Heart right ventricle (tissue), 16 donors: ENCODE data around the gene PSPH. TPM values are rescaled to one million over a fixed set of nuclear protein-coding genes. Genes with fewer than 3 reads are reported as not detected.

Source experiments
- ATAC-seq, 8 donors: fragments of 200-7000 bp; cut with Tn5 transposase; one replicate each; pipeline ENCODE4 v1.9.1; 2020; ENCODE audit warnings: mild to moderate bottlenecking in 8 of 8, moderate library complexity in 8 of 8, moderate number of reproducible peaks in 1 of 8
- DNase-seq, 2 donors: peaks; one replicate each; pipeline ENCODE4 v3.0.0-alpha.2; 2020
- H3K27ac ChIP-seq, 10 donors: fragments of 200-600 bp; sonication (generic) in 2 of 10; one replicate each; pipeline versions ENCODE4 v1.5.0 to v1.8.0; 2020 to 2022; ENCODE audit warnings: mild to moderate bottlenecking in 3 of 10
- H3K27me3 ChIP-seq, 7 donors: fragments of 200-600 bp; one replicate each; pipeline ENCODE4 v1.8.0; 2021 to 2022; ENCODE audit warnings: mild to moderate bottlenecking in 2 of 7
- H3K36me3 ChIP-seq, 9 donors: fragments of 200-600 bp; sonication (generic) in 1 of 9; one replicate each; pipeline versions ENCODE4 v1.5.0 to v1.8.0; 2020 to 2022; ENCODE audit warnings: mild to moderate bottlenecking in 2 of 9
- H3K4me1 ChIP-seq, 9 donors: fragments of 200-600 bp; sonication (generic) in 1 of 9; one replicate each; pipeline versions ENCODE4 v1.5.0 to v1.8.0; 2020 to 2022; ENCODE audit warnings: mild to moderate bottlenecking in 4 of 9
- H3K4me3 ChIP-seq, 10 donors: fragments of 200-600 bp; sonication (generic) in 2 of 10; one replicate each; pipeline versions ENCODE4 v1.5.0 to v1.8.0; 2020 to 2022; ENCODE audit warnings: mild to moderate bottlenecking in 7 of 10, moderate library complexity in 2 of 10
- H3K9me3 ChIP-seq, 11 donors: fragments of 200-600 bp in 10 of 11; sonication (generic) in 2 of 11; one replicate each; pipeline versions ENCODE4 v1.5.0 to v1.8.0; 2013 to 2022; ENCODE audit warnings: mild to moderate bottlenecking in 2 of 11, control low read depth in 1 of 11, moderate library complexity in 1 of 11
- CTCF ChIP-seq, 9 donors: fragments of 200-600 bp; sonication (generic) in 2 of 9; IDR thresholded peaks; one replicate each; pipeline versions ENCODE4 v1.5.0 to v1.8.0; 2021 to 2022; ENCODE audit warnings: antibody characterized with exemption in 9 of 9, mild to moderate bottlenecking in 5 of 9, moderate library complexity in 1 of 9
- WGBS, 2 donors: extraction: QIAGEN DNeasy Blood & Tissue Kit; methylation state at CpG; one replicate each; pipeline ENCODE4 v1.1.7; 2013; ENCODE audit warnings: inconsistent platforms in 1 of 2; 5-methylcytosine and 5-hydroxymethylcytosine counted together
- intact Hi-C, 10 donors: fragments of 100-400 bp; cut with DNase I; formaldehyde crosslinking; loops; one replicate each; pipeline versions ENCODE4 v1.11.1 to v1.14.2; 2022
- polyA plus RNA-seq, 2 donors: library from polyadenylated mRNA; stranded (reverse); fragments of 200-250 nt; gene quantifications; one replicate each; pipeline ENCODE4 v1.2.3, GENCODE V29; 2013
- total RNA-seq, 10 donors: library from RNA; stranded (reverse); fragmentation: NEBNext Ultra II Directional in 3 of 10; extraction: Animal tissue kit (Norgen Biotek cat#: 25700) in 3 of 10; gene quantifications; one replicate each; pipeline versions ENCODE4 v1.2.1 to v1.2.4, GENCODE V29; 2021 to 2023
- donor health status: Arrhythmogenic right ventricular cardiomyopathy.
- donor health status: ischemic (EF 13 %, LVEDD 7.1; RV severe dilation, severe dysfunction).
- donor health status: healthy with polysubstance abuse.
- donor health status: DM: no; HTN: yes; CAD: no.
- donor health status: DM: no; HTN: no; CAD: no.
- donor health status: ischemic (EF 25% LVEDD 6.9; RV normal size, moderate dysfunction).
- donor health status: ischemic (EF 25% LVEDD 5.7; RV mildly dilated, moderate dysfunction).
- donor health status: healthy.
- donor health status: DM: yes; HTN: yes; CAD: no.
- donor health status: Ischemic cardiomyopathy.
- donor health status: ischemic (EF 35%, LVEDD 5.7; RV mildly dilated, moderate dysfunction).
- donor health status: nonischemic (EF 11% LVEDD 7.7; RV severe dilation, severe dysfunction).
- donor health status: DM: yes; HTN: yes; CAD: no.
- donor health status: PGD.
- donor health status: ischemic (EF 29% LVEDD 5.4; RV normal size, mild dysfunction).
- donor health status: nonischemic (EF 23%, LVEDD 6.1; RV moderate dilation, normal function).

The PSPH gene
- total and polyA plus RNA-seq, 12 donors = 5.1 to 14.7 (median 9.5) TPM

GRCh38 chr7:56007167-56007652 lies 44.0 kb downstream of the PSPH start:
- DNase-seq (no peak), ATAC-seq (no peak)
- WGBS, 2 donors = 82 to 87% methylated on average over 4 of the region's 4 CpGs
- Histone ChIP-seq H3K27me3 (no peaks in the 10 kb centered on the region), H3K9me3 (no peaks in the 10 kb centered on the region), H3K4me3 (no peak overlapping the region), H3K27ac (no peak overlapping the region), H3K36me3 (peaks cover 0 to 14% (median 0%) of the 10 kb centered on the region in 9 donors), H3K4me1 (peaks cover 0 to 9% (median 0%) of the 10 kb centered on the region in 9 donors)
- intact Hi-C loops = loop anchor here in 3 of 10 donors (5.0 to 10.0 kb wide), 2 partner anchors 65 to 68 kb away; no protein-coding TSS in a partner anchor
- no peak for TF ChIP-seq CTCF (IDR thresholded peaks at IDR 0.05)

GRCh38 chr7:56003749-56004148 lies 47.5 kb downstream of the PSPH start:
- ATAC-seq = no peak
- Histone ChIP-seq H3K9me3 (no peaks in the 10 kb centered on the region), H3K4me3 (no peak overlapping the region), H3K27me3 (no peaks in the 10 kb centered on the region), H3K4me1 (peaks cover 0 to 12% (median 0%) of the 10 kb centered on the region in 9 donors), H3K36me3 (peaks cover 0 to 23% (median 9%) of the 10 kb centered on the region in 9 donors), H3K27ac (no peak overlapping the region)
- WGBS, 2 donors = 84 to 88% methylated on average over 4 of the region's 4 CpGs
- no peak for TF ChIP-seq CTCF (IDR thresholded peaks at IDR 0.05)
- no peak for DNase-seq
- intact Hi-C loops = loop anchor here in 6 of 10 donors (2.0 to 10.0 kb wide), 3 partner anchors 69 to 71 kb away; no protein-coding TSS in a partner anchor

GRCh38 chr7:55996856-55997500 lies 54.3 kb downstream of the PSPH start:
- H3K4me3 ChIP-seq = no peak overlapping the region
- no peak for DNase-seq
- TF ChIP-seq CTCF (IDR thresholded peaks at IDR 0.05) = no peak
- no peaks in the 10 kb centered on the region for H3K9me3 ChIP-seq
- peaks cover 0 to 90% (median 49%) of the 10 kb centered on the region in 9 donors for H3K36me3 ChIP-seq
- peaks cover 0 to 12% (median 0%) of the 10 kb centered on the region in 9 donors for H3K4me1 ChIP-seq
- no peak for ATAC-seq
- intact Hi-C loops = no loop called here
- H3K27me3 ChIP-seq = no peaks in the 10 kb centered on the region
- 91% methylated on average over 8 of the region's 8 CpGs for WGBS, 2 donors
- no peak overlapping the region for H3K27ac ChIP-seq

GRCh38 chr7:55992346-55992745 lies 58.9 kb downstream of the PSPH start:
- Histone ChIP-seq H3K9me3 (no peaks in the 10 kb centered on the region), H3K36me3 (peaks cover 0 to 100% (median 33%) of the 10 kb centered on the region in 9 donors), H3K4me3 (no peak overlapping the region), H3K4me1 (no peaks in the 10 kb centered on the region), H3K27me3 (no peaks in the 10 kb centered on the region), H3K27ac (no peak overlapping the region)
- intact Hi-C loops = no loop called here
- TF ChIP-seq CTCF (IDR thresholded peaks at IDR 0.05) = no peak
- DNase-seq (no peak), ATAC-seq (no peak)
- 93 to 99% methylated on average over 3 of the region's 3 CpGs for WGBS, 2 donors
